ENCODE results near the gene JPH3. TPM values are rescaled to one million over a fixed set of nuclear protein-coding genes. Genes with fewer than 3 reads are reported as not detected.

The JPH3 gene
- polyA plus RNA-seq (ENCODE audit: insufficient read length) = 0.24 TPM

DNA sequence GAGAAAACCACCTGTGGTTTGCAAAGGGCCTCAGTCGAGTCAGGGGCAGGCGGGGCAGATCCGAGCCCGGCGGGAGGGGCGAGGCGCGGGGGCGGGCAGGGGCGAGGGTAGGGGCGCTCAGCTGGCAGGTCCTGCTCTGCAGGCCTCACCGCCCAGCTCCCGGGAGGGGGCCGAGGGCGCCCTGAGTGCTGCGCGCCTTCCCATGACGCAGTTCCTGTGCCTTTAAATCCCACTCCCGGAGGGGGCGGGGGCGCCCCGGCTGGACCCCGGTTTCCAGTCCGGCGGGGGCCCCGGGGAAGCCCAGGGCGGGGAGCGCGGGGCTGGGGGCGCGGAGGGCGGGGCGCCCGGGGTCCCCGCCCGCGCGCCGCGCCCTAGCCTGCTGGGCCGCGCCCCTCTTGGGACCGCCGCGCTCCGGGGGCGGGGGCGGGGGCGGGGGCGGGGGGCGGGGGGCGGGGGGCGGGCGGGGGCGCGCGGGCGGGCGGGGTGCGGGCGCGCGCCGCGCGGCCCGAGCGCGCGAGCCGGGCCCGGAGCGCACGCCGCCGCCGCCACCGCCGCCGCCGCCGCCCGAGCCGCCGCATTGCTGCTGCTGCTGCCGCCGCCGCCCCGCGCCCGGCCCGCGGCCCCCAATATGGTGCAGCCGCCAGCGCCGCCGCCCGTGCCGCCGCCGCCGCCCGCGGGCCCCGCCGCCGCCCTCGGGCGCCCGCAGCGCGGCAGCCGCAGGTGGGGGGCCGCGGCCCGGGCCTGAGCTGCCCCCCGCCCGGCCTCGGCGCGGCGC, at the start of gene JPH3:
Gene JPH3, plus strand, starts transcription at position 508 of the 775 bp plus-strand sequence. CDS start 639 bp downstream, outside the sequence.
- DNase-seq (ENCODE audit: low read depth) = no peak

DNA sequence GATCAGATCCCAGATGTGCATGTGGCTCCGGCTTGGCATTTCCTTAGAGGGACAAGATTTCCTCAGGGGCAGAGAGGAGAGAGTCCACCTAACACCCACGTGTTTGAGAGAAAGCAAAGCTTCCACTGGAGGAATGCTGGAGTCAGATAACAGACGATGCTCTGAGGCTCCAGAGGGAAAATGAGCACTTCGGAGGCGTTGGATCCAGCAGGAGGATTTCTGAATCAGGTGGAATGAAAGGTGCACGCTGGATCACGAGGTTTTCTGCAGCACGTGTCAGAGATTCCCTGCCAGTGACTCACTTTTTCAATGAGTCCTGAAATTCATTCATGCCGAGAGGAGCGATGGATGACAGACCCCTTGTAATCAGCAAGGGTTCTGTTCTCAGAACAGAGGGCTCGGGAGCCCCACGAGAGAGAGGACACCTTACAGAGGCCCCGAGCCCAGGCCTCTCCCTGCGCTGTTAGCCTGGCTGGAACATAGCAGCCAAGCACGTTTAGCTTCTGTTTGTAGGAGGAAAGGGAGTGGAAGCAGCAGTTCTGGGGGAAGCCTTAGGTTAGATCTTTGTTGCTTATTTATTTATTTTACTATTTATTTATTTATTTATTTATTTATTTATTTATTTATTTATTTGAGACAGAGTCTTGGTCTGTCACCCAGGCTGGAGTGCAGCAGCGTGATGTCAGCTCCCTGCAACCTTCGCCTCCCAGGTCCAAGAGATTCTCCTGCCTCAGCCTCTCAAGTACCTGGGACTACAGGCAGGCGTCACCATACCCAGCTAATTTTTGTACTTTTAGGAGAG, 49.3 kb upstream of the JPH3 start:
- no peak for DNase-seq (ENCODE audit: low read depth)

DNA sequence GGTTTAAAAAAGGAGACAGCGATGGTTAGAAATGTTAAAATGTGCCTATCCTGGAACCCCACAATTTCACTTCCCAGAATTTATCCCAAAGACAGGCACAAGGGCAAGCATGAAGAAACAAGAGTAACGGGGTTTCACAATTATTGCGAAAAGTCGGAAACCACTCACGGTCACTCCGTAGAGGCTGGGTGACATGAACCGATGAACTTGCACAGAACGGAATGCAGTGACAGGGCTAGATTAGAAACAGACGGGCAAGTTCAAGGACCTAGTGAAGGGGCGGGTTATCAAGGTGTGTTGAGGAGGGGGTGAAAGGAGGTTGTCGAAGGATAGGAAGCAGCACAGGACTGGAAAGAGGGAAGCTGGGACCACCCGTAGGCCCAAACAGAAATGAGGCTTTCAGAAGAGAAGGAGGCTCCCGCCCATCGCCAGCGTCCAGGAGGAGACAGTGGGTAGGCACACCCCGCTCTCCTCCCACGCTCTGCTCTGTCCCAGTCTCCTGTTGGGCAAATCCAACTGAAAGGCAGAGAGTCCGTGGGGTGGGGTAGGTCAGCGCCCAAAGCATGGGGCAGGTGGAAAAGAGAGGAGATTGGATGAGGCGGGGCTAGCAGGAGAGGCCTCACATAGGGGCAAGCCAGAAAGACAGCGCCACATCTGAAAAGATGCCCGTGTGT, 47.4 kb upstream of the JPH3 start:
- no peak for DNase-seq (ENCODE audit: low read depth)

DNA sequence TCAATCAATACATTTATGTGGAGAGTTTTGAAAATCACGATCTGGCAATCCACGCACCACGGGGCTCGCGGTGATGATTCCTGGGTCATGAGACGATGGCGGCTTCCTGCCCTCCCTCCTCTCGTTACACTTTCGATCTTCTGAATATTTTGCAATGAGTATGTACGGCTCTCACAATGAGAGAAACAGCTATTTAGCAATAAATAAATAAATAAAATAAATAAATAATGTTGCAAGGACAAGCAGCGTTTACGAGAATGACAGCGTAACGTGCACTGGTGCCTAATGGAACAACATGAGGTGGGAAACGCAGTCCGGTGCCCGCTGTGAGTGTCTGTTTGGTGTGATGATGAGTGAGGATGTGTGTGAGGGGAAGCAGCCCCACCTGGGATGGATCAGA, 46.7 kb upstream of the JPH3 start:
- DNase-seq (ENCODE audit: low read depth) = no peak

DNA sequence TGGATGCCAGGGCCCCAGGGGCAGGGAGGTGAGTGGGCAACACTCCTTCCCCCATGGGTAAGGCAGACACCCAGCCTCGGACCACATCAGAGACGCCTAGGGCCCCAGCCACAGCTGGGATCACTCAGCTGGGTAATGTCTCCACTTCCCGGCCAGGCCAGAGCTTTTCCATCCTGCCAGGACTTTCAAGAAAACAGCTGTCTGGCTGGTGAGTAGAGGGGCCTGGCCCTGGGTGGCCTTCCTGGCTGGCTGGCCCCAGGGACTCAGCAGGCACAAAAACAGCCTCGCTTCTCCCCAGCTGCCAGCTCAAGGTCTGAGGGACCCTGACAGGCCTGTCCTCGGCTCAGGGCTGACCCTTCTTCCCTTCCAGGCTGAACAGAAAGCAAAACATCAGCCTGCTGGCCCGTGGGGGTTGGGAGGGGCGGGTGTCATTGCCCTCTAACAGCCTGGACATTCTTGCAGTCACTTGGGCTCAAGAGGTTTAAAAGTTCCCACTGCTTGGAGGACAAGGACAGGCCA, 45.3 kb upstream of the JPH3 start:
- DNase-seq (ENCODE audit: low read depth) = no peak

DNA sequence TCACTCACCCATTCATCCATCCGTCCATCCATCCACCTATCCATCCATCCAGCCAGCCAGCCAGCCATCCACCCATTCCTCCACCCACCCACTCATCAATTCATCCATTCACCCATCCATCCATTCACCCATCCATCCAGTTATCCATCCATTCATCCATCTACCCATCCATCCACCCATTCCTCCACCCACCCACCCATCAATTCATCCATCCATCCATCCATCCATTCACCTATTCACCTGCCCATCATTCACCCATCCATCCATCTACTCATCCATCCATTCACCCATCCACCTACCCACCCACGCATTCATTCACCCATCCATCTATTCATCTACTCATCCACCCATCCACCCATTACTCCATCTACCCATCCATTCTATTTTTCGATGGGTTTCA, 43.6 kb upstream of the JPH3 start:
- no peak for DNase-seq (ENCODE audit: low read depth)

DNA sequence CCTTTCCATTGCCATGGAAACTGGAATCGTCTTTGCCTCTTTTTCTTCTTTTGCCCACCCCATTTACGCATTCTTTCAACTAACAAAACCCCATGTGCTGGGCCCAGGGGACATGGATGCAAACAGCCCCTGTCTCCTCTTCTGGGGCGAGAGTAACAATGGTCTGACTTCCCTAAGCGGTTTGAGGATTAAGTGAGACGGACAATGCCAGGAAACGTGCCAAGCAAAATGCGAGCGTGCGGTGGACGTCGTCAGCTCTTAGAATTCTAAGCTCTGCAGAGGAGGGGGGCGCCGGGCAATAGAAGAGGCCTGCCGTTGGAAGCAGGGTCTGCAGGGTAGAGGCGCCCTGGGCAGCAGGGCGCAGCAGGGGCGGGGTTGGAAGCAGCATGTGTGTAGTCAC, 42.4 kb upstream of the JPH3 start:
- DNase-seq (ENCODE audit: low read depth) = no peak

DNA sequence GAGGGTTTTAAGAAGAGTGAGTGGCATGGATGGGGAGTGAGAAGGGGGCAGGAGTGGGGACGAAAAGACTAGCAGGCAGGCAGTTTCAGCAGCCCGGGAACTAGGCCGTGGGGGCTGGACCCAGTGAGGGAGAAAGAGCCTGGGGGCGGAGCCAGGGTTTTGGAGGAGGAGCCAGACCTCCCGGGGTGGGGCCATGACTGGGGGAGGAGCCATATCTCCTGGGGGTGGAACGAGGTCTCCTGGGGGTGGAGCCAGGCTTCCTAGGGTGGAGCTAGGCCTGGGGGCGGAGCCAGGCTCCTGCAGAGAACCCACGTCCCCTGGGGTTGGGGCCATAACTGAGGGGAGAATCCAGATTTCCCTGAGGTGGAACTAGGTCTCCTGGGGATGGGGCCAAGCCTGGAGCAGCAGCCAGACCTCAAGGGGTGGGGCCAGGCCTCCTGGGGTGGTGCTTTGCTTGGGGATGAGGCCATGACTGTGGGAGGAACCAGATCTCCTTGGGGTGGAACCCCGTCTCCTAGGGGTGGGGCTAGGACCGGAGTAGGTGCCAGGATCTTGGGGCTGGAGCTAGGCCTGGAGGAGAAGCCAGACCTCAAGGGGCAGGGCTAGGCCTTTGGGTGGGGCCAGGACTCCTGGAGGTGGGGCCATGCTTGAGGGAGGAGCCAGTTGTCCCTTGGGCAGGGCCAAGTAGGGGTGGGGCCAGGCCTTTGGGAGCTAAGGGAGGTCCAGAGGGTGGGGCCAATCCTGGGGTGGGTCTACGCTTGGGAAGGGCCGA, 41.7 kb upstream of the JPH3 start:
- no peak for DNase-seq (ENCODE audit: low read depth)

DNA sequence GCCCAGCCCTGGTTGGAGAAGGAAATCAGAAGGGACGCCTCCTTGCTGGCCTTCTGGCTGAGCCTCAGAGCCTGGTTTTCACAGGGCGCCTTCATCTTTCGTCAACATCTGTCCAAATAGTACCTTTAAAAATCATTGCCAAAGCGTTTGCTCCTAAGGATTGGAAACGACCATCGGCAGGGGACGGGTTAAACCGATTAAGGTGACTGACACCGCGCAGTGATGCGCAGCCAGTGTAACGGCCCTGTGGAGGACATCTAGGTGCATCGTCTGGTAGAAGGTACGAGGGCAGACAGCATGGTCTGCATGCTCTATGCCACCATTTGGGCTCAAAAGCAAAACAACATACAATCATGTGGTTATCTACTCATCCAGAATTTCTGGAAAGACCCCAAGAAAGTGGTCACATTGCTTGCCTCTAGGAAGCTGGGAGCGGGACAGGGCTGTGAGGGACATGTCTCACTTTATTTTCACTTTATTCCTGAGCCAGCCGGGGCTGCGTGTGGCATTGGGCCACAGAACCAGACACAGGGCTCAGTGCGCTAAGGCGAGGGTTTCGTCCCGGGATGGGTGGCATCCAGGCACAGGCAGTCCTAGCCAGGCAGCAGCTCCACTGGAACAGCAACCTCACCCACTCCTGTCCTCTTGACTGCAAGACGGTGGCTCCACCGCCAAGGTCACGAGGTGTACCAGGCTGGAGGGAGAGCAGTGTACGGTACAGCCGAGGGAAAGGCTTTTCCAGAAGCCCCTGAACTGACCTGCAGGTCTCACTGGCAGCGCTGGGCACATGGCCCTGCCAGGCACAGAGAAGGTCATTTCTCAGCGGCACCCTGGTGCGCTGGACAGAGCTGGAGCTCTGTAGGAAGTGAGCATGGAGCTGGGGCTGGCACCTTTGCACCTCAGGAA, 40.9 kb upstream of the JPH3 start:
- no peak for DNase-seq (ENCODE audit: low read depth)

DNA sequence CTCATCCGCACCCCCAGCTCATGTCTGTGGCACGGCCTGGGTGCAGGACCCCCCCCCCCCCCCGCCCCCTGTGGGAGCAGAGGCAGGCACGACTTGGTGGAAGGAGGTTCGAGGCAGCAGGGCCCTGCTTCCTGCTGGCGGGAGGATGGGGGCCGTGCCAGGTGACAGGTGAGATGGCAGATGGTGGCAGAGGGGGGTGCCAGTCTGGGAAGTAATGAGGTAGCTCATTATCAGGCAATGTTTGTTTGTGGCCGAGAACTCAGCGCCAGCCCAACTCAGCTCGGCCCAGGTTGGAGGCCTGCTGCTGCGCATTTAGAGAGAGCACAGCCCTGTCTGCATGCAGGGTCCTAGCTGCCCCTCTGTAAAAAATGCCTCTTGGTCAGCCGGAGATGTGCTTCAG, 40.1 kb upstream of the JPH3 start:
- DNase-seq (ENCODE audit: low read depth) = no peak

DNA sequence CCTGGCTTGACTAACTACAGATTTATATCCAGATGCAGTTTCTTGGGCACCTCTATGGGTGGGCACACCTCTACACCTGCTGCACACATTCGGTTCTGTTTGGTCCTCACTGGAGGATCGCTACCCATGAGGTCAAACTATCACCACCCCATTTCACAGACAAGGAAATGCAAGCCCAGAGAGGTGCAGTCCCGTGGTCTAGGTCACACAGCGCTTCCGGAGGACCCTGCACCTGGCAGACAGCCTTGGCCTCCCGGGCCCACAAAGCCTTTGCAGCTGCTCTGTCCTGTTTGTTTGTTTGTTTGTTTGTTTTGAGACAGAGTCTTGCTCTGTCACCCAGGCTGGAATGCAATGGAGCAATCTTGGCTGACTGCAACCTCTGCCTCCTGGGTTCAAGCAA, 39.3 kb upstream of the JPH3 start:
- DNase-seq (ENCODE audit: low read depth) = no peak

DNA sequence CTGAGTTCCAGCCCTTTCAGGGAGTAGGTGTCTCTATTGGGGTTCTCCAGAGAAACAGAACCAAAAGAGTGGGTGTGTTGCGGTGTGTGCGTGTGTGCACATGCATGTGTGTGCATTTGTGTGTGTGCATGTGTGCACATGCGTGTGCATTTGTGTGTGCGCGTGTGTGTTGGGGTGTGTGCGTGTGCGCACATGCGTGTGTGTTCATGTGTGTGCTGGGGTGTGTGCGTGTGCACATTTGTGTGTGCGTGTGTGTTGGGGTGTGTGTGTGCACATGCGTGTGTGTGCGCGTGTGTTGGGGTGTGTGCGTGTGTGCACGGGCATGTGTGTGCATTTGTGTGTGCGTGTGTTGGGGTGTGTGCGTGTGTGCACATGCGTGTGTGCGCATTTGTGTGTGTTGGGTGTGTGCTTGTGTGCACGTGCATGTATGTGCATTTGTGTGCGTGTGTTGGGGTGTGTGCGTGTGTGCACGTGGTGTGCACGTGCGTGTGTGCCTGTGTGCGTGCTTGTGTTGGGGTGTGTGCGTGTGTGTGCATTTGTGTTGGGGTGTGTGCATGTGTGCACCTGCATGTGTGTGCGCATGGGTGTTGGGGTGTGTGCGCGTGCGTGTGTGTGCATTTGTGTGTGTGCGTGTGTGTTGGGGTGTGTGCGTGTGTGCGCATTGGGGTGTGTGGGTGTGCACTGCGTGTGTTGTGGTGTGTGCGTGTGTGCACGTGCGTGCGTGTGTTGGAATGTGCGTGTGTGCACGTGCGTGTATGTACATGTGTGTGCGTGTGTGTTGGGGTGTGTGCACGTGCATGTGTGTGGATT, 38.4 kb upstream of the JPH3 start:
- DNase-seq (ENCODE audit: low read depth) = no peak

DNA sequence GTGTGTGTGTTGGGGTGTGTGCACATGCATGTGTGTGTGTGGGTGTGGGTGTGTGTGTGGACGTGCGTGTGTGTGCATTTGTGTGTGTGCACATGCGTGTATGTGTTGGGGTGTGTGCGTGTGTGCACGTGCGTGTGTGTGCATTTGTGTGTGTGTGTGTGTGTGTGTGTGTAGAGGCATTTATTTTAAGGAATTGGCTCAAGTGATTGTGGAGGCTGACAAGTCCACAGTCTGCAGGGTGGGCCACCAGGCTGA, 37.9 kb upstream of the JPH3 start:
- DNase-seq (ENCODE audit: low read depth) = no peak

DNA sequence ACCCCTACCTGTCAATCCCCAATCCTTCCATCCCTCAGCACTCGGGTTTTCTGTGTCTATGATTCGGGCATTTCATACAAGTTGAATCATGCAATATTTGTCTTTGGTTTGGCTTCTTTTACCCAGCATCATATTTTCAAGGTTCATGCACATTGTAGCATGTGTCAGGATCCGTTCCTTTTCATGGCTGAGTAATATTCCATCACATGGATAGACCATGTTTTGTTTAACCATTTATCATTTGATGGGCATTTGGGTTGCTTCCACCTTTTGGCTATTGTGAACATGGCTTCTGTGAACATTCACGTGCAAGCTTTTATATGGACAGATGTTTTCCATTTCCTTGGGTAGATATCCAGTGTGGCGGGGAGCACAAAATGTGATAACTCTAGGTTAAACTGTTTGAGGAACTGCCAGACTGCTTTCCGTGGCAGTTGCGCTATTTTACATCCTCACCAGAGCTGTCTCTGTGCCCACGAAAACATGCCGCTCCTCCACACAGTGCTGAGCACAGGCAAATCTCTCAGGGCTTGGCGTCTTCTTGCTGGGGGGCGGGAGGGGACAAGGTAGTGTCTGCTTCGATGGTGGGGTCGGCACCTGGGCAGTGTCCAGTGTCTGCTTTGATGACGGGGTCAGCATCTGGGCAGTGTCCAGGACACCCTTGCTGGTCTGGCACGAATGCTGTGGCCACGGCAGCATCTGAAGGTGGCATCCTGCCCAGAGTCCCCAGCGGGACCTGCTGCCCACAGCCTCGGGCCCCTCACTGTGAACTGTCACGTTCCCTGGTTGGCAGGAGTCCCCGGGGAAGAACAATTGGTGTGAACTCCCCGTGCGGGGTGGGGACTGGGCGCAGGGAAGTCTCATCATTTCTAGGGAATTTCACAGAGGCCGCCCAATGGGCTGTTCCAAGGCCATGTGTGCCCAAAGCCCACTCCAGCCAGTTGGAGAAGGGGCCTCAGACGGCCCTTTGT, 32.4 kb upstream of the JPH3 start:
- DNase-seq (ENCODE audit: low read depth) = no peak

DNA sequence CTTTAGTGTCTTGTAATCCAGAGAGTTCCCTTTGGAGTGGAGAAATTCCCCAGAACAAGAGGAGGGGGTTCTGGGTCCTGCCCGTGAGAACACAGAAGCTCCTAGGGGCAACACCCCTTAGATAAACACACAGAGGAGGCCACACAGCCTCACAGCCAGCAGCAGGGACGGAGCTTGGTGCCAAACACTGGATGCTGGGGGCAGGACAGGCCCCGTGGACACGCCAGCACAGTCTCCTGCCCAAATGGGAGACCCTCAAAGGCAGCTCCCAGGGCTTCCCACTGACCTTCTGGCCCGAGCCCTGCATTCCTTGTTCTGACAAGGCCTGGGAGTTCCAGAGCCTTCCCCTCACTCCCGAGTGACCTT, 31.8 kb upstream of the JPH3 start:
- no peak for DNase-seq (ENCODE audit: low read depth)

DNA sequence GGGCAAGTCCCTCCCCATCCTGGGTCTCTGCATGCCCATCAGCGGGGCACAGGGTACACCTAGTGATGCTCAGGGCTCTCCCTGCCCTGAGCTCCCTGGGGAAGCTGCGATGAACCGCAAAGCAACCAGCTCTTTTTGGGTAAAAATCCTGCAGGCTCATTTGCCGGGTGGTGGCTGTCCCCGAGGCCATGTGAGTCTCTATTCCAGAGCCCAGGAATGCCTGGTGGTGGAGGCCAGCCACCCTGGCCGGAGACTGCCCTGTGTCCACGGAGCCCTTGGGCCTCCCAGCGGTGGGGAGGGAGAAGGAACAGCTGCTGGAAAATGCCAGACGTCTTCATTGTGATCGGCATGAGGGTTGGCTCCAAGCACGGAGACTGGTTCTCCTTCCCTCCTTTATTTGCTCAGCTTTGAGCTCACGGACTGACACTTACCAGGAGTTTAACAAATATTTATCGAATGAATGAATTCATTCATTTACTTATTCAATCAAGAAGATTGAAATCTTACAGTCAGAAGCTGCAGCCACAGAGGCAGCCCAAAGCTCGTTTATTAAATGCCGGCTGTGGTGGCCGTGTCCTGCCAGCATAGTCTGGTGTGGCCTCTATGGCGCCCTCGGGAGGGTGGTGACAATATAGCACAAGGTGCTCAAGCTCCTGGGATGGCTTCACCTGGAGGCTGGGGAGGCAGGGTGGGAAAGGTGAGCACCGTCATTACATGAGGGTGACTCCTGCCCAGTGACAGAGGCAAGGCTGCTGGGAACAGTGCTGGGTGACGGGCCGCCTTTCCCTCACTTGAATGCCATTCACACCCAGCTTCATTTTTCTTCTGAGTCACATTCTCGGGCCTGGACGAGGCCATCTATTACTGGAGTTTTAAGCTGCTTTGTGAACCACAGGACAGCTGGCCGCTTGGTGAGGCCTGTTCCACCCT, 31.1 kb upstream of the JPH3 start:
- no peak for DNase-seq (ENCODE audit: low read depth)

DNA sequence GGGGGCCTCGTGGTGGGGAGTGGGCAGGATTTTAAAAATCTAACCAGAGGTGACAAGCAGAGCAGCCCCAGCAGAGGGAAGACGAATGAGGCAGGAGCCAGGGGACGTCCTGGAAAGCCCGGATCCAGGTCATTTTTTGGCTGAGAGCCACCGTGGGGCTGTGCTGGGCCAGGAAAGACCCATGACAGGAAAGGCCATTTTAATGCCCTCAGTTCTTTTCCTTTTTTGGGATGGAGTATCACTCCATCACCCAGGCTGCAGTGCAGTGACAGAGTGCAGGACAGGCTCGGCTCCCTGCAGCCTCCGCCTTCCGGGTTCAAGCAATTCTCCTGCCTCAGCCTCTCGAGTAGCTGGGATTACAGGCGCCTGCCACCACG, 30.5 kb upstream of the JPH3 start:
- no peak for DNase-seq (ENCODE audit: low read depth)

DNA sequence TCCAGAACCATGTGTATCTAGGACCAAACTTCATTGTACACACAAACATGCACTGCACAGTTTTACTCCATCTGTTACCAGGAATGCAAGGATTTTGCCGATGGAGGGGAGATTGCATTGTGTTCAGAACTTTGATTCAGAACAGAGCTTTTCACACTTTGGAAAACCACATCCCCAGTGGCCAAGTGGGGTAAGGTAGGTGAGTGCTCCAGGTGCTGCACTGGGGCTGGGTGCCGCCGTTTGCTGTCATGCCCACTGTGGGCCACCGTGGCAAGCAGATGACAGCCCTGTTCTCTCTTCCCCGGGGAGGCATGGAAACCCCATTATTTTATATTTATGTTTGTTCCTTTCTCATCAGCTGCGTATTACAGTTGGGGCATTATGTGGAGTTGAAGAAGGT, 29.3 kb upstream of the JPH3 start:
- DNase-seq (ENCODE audit: low read depth) = no peak
